GM20000 (cell line): ENCODE measurements around the gene UTP25.

ENCODE experiments used
- DNase-seq: peaks from one replicate; pipeline ENCODE4 v3.0.0; 2012; ENCODE audit warnings: low spot score
- TF ChIP-seq, protein P1 (sequence below): IDR thresholded peaks from 2 replicates; pipeline ENCODE4 v1.5.1; 2012; ENCODE audit warnings: mild to moderate bottlenecking, control low read depth; ENCODE audit errors: extremely low read depth, missing control alignments

UTP25 gene

GRCh38 chr1:209808059-209808581 lies 19.7 kb upstream of the UTP25 start:
- DNase-seq: no peak
- TF ChIP-seq, protein P1, sequence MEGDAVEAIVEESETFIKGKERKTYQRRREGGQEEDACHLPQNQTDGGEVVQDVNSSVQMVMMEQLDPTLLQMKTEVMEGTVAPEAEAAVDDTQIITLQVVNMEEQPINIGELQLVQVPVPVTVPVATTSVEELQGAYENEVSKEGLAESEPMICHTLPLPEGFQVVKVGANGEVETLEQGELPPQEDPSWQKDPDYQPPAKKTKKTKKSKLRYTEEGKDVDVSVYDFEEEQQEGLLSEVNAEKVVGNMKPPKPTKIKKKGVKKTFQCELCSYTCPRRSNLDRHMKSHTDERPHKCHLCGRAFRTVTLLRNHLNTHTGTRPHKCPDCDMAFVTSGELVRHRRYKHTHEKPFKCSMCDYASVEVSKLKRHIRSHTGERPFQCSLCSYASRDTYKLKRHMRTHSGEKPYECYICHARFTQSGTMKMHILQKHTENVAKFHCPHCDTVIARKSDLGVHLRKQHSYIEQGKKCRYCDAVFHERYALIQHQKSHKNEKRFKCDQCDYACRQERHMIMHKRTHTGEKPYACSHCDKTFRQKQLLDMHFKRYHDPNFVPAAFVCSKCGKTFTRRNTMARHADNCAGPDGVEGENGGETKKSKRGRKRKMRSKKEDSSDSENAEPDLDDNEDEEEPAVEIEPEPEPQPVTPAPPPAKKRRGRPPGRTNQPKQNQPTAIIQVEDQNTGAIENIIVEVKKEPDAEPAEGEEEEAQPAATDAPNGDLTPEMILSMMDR: no peak

GRCh38 chr1:209809611-209810010 lies 18.2 kb upstream of the UTP25 start:
- DNase-seq: no peak
- TF ChIP-seq, protein P1: no peak

DNA sequence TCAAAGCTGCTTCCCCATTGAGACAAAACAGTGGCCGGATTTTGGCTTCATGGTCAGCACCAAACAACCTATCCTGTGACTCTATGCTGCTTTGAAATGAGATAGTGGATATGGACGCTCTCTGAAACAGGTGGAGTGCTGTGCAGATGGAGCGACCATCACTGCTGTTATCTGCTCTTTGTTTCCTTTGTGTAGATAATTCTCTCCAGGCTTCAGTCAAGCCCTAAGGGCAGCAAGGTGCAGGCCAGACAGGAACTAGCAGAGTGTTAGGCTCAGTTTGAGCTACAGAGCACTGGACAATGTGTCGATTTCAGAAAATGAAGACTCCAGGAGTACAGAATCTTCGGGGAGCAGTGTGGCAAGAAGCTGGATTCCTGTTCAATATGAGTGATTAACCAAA lies 17.0 kb upstream of the UTP25 start:
- TF ChIP-seq, protein P1: no peak
- no peak for DNase-seq

- TF ChIP-seq, protein P1: no peak
- DNase-seq: no peak
These were observed 13.9 kb upstream of the UTP25 start for GRCh38 chr1:209813902-209814301.

DNA sequence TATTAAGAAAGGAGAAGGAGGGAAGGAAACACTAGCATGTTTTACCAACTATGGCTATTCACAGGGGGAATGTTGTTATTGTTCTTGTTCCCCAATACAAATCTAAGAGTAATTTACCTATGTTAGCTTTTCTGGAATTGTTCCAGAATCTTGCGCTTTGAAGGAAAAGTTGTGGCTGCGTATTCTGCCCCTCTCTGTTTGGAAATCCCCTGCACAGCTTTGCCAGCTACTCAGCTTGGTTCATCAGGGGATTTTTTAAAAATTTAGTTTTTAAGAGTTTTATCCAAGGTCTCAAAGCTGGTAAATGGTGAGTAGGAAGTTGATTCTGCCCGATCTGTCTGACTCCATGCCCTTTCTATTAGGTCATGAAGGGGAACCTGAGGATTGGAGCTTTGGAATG lies 12.3 kb upstream of the UTP25 start:
- DNase-seq: no peak
- TF ChIP-seq, protein P1: no peak

DNA sequence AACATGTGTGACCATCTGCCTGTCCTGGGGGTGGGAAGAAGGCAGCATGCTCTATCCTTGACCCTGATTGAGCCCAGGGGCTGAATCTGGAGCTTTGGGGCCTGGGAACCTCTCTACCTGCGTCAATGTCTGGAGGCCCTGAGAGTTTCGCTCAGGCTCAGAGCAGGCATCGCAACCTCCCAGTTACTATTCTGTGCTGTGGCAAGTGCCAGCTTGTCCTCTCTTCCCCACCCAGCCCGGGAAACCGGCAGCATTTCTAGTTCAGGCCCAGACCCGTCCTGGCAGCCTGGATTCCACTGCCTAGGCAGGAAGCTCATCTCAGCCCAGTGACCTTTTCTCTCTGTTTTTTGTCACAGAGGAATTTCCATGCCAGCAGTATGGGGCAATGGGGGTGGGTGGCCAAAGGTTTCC lies 11.8 kb upstream of the UTP25 start:
- TF ChIP-seq, protein P1: no peak
- DNase-seq: no peak

GRCh38 chr1:209816923-209817322 lies 10.8 kb upstream of the UTP25 start:
- no peak for DNase-seq
- TF ChIP-seq, protein P1: no peak
